GM18498 (cell line): ENCODE data around the gene IL27RA.

Source experiments
- ATAC-seq: cut with Tn5 transposase; IDR thresholded peaks from one replicate; pipeline ENCODE4 v1.9.1; 2021; ENCODE audit warnings: mild to moderate bottlenecking, moderate library complexity; ENCODE audit not compliant: unreplicated experiment

The IL27RA gene

DNA sequence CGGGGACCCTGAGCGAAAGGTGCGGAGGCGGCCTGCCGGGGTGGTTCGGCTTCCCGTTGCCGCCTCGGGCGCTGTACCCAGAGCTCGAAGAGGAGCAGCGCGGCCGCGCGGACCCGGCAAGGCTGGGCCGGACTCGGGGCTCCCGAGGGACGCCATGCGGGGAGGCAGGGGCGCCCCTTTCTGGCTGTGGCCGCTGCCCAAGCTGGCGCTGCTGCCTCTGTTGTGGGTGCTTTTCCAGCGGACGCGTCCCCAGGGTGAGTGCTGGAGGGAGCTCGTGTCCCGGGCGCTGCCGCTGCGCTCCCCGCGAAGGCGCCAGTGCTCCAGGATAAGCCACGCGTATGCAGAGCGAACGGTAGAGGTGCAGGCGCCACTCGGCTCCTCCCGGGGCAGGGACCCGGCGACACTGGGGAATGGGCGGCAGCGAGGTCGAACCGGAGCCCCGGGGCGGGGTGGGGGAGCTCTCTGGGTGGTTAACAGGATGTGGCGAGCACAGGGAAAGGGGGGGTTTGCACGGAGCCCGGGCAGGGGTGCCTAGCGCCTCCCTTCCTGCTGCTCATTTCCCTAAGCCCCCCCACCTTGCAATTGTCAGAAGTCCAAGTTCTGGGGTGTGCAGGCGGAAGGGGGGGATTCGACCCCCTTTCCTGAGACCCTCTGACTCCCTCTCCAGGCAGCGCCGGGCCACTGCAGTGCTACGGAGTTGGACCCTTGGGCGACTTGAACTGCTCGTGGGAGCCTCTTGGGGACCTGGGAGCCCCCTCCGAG lies at the start of gene IL27RA:
Gene IL27RA (plus strand): TSS at position 44 of the 762 bp plus-strand sequence. CDS start 111 bp downstream, at position 155.
- ATAC-seq = peak; percentile 70

DNA sequence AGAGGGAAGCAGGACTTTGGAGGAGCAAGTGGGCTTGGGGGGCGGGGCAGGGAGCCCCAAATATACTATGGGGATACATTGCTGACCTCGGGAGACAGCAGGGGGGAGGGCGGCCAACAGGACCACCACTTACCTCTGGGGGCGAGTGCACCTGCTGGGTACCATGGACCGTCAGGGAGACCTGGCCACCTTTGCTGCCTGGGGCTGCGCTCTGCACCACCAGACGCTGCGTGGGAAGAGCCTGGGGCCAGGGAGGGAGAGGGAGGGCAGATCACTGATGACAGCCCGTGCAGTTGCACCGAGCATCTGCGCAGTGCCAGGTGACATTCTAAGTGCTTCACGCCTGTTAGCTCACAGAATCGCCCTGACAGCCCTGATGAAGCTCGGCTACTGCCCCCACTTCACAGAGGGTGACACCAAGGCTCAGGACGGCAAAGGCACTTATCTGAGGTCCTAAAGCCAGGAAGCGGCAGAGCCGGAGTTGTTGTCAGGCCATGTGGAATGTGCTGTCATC lies 49.5 kb upstream of the IL27RA start:
- no peak for ATAC-seq

GRCh38 chr19:13982773-13983172 lies 48.8 kb upstream of the IL27RA start:
- ATAC-seq = no peak

DNA sequence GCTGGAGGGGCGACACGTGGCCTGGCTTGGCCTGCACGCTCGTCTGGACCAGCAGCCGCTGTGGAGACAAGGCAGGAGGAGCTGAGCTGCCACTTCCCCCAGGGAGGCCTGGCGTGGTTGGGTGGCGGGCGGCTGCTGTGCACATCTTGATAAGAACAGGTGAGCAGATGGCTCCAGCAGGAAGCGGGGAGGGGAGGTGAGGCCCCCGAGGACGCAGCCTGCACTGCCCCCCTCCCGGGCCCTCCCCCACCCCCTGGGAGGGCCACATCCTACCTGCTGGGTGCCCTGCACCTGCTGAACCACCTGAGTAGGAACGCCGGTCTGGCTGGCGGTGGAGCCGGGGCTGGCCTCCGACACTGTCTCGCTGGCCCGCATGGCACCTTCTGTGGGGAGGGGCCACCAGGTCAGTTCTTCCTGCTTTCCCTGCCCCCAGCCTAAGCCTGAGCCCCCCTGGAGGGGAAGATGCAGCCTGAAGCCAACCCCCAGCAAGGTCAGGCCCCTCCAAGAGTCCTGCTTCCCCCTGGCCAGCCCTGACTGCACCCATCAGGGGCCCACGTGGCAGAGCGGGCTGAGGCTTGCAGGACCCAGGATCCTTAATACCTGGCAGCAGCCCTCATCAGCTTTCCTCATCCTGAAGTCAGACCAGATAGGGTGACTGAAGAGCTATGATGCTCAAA lies 48.2 kb upstream of the IL27RA start:
- no peak for ATAC-seq

GRCh38 chr19:13984186-13984585 lies 47.4 kb upstream of the IL27RA start:
- ATAC-seq = no peak

- ATAC-seq = no peak
These were observed 46.5 kb upstream of the IL27RA start for GRCh38 chr19:13984875-13985741.

DNA sequence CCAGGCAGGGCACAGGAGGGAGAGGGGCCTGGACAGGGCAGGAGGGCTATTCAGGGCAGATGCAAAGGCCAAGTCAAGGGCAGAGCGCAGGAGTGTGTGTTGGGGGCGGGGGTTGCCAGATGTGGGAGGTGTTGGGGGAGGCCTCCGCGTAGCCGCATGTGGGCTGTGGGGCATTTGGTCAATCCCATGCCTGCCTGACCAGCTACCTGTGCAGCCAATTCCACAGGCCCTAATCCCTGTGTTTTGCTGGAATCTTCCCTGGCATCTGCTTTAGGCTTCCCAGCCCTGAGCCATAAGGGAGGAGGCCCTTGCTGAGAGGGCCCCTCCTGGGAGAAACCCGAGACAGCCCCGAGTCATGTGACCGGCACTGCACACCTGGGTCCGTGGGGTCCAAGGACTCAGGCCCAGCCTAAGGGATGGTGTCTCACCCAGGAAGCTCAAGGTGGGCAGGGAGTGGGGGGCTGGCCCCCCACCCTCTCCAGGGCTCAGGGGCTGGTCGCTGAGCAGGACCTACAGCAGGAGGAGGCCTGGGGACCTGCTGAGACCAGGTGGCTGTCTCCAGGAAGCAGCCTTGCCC lies 45.7 kb upstream of the IL27RA start:
- peak; percentile 20 for ATAC-seq

- peak; percentile 81 for ATAC-seq
These were observed 45.1 kb upstream of the IL27RA start for GRCh38 chr19:13986348-13986904.

- ATAC-seq = no peak
These were observed 44.3 kb upstream of the IL27RA start for GRCh38 chr19:13987101-13987890.

DNA sequence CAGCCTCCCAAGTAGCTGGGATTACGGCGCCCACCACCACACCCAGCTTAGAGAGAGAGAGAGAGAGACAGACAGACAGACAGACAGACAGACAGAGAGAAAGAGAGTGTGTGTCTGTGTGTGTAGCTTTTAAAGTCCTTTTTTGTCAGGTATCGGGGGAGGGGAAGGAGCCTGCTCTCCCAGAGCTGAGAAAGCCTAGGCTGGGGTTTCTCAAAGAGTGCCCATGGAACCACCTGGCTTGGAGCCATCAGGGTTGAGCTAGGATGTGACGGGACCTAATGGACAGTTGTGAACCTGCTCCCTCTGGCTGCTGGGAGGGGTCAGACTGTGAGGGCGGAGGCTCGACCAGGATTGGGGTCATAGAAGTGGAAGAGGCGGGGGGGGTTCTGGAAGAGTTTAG lies 42.1 kb upstream of the IL27RA start:
- ATAC-seq = no peak

- no peak for ATAC-seq
These were observed 41.5 kb upstream of the IL27RA start for GRCh38 chr19:13990085-13990484.

DNA sequence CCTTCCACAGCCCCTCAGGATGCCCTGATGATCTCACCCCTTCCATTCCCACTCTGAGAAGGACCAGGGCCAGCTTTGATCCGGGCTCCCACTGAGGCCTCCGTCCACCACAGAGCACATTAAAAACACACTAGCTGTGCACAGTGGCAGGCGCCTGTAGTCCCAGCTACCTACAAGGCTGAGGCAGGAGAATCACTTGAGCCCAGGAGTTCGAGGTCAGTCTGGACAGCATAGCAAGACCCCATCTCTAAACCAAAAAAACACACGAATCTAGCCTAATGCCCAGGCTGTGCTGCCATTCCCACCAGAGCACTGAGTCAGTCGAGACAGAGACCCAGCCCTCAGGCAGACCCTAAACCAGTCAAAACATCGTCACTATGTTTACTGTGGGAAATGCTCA lies 39.5 kb upstream of the IL27RA start:
- no peak for ATAC-seq

- ATAC-seq = no peak
These were observed 37.8 kb upstream of the IL27RA start for GRCh38 chr19:13993590-13994300.

DNA sequence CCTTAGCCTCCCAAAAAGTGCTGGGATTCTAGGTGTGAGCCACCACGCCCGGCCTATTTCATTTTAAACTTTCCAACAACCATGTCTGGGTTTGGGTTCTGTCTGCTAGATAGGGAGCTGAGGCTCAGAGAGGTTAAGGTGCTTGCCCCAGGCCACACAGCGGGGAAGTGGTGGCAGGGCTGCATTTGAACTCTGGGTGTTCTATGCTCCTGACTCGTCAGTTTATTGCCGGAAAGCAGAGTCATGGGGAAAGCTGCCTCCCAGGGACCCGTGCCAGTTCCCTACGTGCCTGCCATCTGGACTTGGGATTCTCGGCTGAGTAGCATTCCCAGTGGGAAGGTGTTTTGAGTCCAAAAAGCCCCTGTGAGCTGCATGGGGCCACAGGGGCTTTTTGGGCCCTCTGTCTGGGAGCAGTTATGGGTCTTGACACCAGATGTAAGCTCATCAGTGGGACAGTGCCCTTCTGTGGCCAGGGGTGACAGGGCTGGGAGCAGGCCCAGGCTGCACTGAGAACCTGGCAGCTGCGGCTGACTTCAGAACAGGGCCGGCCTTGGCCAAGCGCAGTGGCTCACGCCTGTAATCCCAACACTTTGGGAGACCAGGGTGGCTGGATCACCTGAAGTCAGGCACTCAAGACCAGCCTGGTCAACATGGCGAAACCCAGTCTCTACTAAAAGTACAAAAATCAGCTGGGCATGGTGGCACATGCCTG lies 36.4 kb upstream of the IL27RA start:
- ATAC-seq = no peak

- ATAC-seq = no peak
These were observed 35.4 kb upstream of the IL27RA start for GRCh38 chr19:13995878-13996765.

DNA sequence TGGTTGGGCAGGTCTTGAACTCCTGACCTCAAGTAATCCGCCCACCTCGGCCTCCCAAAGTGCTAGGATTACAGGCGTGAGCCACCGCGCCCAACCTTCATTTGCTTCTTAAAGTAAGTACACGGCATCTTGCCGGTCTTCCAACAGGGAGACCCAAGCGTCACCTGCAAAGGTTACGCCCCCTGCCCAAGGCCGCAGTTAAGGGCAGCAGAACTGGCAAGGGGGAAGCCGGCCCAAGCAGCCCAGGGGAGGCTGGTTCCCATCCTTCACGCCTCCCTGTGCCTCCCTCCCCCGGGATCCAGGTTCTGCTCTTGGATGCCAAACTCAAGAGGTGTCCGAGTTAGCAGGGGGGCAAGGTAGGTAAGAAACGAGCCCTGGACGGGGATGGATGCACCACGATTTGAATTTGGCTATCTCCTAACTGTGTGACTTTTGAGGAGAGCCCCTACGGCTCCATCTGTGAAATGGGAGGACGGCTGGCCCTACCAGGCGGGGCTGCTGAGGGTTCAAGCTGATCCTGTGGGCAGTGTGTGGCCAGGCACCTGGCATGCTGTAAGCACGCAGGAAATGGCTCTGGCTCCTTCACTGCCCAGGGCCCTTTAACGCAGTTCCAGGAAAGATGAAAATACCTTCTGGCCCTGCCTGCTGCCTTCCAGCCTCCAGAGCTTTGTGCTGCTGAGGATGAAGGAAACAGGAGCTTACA lies 34.5 kb upstream of the IL27RA start:
- no peak for ATAC-seq

DNA sequence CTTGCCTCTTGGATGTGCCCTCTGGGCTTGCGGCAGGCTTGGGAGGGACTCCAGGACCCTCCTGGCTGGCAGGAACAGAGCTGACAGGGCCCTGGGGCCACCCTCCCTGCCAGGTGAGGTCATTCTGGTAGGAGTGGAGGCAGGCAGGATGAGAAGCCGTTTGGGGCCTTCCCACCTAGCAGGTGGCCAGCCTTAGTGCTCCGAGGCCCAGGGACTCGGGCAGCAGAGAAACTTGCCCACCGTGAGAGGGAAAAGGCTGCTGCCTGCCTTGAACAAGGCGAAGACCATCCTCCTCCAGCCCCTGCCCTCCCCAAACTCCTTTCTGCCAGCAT lies 34.0 kb upstream of the IL27RA start:
- no peak for ATAC-seq
